ENCODE measurements around the gene GABRD. TPM values are rescaled to one million over a fixed set of nuclear protein-coding genes. Genes with fewer than 3 reads are reported as not detected.

Gene GABRD
- total RNA-seq, 1 experiment from 2014 or later: not detected

DNA sequence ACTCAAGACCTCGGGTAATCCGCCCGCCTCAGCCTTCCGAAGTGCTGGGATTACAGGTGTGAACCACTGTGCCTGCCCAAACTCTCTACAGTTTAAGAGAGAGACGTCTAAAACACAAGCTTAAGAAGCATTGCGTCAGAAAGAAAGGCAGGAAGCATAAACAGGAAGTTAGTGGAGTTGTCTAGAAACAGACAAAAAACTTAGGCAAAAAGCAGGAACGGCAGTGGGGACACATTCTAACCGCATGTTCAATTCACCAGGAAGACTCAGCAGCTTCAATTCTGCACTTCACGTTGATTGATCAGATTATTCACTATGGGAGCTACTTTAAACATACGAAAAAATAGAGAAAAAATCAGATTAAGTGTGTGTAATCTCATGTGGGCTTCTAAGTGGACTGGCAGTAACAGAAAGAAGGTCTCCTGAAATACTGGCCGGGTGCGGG, 22.9 kb upstream of the GABRD start:
- H3K27me3 ChIP-seq: peaks cover 14% of the 10 kb centered on the region
- no peaks in the 10 kb centered on the region for H3K9me3 ChIP-seq (replicated peaks)
- no peaks in the 10 kb centered on the region for H3K36me3 ChIP-seq
- H3K4me1 ChIP-seq: no peaks in the 10 kb centered on the region
- H3K4me3 ChIP-seq: no peak overlapping the region
- H3K27ac ChIP-seq: no peak overlapping the region
- no peak for DNase-seq

DNA sequence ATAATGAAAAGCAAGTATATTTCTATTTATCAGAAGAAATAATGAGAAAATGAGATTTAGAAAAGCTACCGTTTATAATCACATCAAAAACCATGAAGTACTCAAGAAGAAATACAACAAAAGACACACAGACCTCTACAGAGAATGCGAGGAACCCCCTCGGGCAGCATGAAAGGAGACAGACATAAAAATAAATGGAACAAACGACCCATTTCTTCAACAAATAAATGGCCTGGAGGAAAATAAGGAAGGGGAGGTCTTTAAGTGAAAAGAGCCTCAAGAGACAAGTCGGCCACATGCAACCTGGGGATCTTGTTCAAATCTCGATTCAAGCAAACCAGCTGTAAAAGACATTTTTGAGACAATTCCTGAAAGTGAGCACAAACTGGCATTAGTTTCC, 21.6 kb upstream of the GABRD start:
- Histone ChIP-seq H3K36me3 (no peaks in the 10 kb centered on the region), H3K9me3 (replicated peaks) (no peaks in the 10 kb centered on the region), H3K4me1 (no peaks in the 10 kb centered on the region), H3K4me3 (no peak overlapping the region), H3K27ac (no peak overlapping the region), H3K27me3 (peaks cover 15% of the 10 kb centered on the region)
- DNase-seq: no peak

DNA sequence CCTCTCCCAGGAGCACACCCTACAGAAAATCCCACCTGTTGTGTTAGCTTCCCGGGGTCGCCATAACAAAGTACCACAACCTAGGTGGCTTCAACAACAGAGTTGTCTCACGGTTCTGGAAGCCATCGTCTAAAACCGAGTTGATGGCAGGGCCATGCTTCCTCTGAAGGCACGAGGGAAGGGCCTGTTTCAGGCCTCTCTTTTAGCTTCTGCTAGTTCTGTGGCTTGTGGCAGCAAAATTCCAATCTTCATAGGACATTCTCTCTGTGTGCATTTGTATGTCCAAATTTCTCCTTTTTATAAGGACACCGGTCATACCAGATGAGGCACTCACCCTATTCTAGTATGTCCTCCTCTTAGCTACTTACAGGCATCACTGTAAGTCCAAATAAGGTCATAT, 18.7 kb upstream of the GABRD start:
- no peak overlapping the region for H3K4me3 ChIP-seq
- H3K4me1 ChIP-seq: no peaks in the 10 kb centered on the region
- no peaks in the 10 kb centered on the region for H3K9me3 ChIP-seq (replicated peaks)
- DNase-seq: no peak
- H3K27ac ChIP-seq: no peak overlapping the region
- no peaks in the 10 kb centered on the region for H3K36me3 ChIP-seq
- peaks cover 13% of the 10 kb centered on the region for H3K27me3 ChIP-seq

DNA sequence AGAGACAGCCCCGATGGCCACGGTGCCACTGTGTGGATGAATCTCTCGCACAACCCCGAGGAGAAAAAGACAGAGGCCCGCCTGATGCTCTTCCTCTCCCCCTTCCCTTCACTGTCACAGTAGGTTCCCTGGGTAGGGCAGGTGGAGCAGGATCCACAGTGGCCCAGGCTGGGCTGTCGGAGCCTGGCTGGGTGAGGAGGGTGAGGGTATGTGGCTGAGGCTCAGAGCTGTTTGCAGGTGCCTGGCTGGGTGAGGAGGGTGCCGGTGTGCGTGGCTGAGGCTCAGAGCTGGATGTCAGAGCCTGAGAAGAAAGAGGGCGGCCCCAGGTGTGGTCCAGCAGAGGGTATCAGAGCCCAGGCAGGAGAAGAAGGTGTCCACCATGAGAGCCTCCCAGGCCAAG, 18.3 kb upstream of the GABRD start:
- Histone ChIP-seq H3K27ac (no peak overlapping the region), H3K36me3 (no peaks in the 10 kb centered on the region), H3K9me3 (replicated peaks) (no peaks in the 10 kb centered on the region), H3K4me3 (no peak overlapping the region), H3K27me3 (peaks cover 13% of the 10 kb centered on the region), H3K4me1 (no peaks in the 10 kb centered on the region)
- DNase-seq: no peak

DNA sequence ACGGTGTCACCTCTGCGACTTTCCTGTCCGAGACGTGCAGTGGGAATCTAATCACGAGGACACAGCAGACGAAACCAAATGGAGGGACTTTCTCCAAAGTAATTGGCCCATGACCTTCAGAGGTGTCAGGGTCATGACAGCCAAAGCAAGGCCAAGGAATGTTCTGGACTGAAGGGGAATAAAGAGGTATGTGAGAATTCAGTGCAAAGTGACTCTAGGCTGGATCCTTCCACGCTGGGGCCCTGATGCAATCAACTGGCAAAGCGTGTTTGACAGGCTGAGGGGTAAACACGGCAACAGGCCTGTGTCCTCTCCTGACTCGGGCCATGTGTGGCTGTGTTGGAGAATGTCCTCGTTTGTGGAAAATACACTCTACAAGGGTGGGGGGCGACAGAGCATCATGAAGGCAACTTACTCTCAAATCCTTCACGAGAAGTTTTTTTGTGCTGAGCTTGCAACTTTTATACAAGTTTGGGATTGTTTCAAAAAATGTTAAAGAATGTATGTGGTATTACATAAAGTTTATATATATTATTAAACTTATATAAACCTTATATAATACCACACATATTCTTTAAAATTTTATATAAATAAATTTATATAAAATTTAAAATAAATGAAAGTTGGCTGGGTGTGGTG, 17.3 kb upstream of the GABRD start:
- DNase-seq: no peak
- Histone ChIP-seq H3K4me3 (no peak overlapping the region), H3K36me3 (no peaks in the 10 kb centered on the region)

DNA sequence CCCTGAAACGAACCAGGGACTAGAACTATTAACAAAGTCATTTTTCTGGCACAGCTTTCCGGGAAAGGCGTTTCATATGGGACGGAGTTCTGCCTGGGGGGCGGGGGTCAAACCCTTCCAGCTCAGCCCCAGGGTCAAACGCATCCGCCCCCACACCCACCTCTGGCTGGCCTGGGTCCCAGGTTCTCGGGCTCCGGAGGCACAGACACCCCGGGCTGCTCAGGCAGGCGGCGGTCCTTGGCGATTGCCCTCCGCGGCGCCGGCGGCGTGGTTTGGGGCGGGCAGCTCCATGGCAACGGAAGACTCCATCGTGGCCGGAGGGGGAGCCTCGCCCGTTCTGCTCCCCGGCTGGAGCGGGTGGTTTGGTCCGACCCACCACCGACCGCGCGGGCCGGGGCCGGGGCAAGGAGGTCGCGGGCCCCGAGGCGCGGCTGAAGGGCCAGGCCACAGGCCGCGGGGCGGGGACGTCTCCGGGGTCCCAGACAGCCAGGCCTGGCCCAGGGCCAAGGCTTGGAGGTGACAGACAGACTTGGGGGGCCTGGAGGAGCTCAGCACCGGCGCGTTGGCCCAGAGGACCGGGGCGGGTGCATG, 15.5 kb upstream of the GABRD start, which contains the start of gene CFAP74:
CFAP74 (minus strand) TSS at position 246 of the 591 bp plus-strand sequence. CDS start 12,830 bp downstream, outside the sequence.
- H3K4me3 ChIP-seq: no peak within 1 kb of the TSS
- DNase-seq: no peak

More for the DNA sequence above, 17.3 kb upstream of the GABRD start:
- Histone ChIP-seq H3K27ac (no peak overlapping the region), H3K9me3 (replicated peaks) (no peaks in the 10 kb centered on the region), H3K4me1 (no peaks in the 10 kb centered on the region), H3K27me3 (peaks cover 13% of the 10 kb centered on the region)

DNA sequence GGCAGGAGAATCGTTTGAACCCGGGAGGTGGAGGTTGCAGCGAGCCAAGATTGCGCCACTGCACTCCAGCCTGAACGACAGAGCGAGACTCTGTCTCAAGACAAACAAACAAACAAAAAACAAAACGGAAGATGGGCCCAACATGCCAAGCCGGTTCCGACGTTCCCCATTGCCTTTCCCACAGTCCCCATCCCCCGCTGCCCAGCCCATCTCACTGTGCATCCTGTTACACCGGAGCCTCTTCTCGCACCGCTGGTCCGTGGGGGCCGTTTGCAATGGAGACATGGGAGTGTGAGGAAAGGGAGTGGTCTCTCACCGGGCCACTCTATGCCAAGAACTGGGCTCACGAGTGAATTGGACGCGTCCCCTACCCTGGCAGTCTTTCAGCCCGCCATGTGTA, 14.3 kb upstream of the GABRD start:
- Histone ChIP-seq H3K27ac (no peak overlapping the region), H3K9me3 (replicated peaks) (no peaks in the 10 kb centered on the region), H3K27me3 (peaks cover 17% of the 10 kb centered on the region; the same call in 1 of the 2 replicates), H3K36me3 (no peaks in the 10 kb centered on the region), H3K4me1 (no peaks in the 10 kb centered on the region), H3K4me3 (no peak overlapping the region)
- no peak for DNase-seq

More for the DNA sequence above, 15.5 kb upstream of the GABRD start, which contains the start of gene CFAP74:
- no peaks in the 10 kb centered on the region for H3K36me3 ChIP-seq
- peaks cover 18% of the 10 kb centered on the region; the same call in 1 of the 2 replicates for H3K27me3 ChIP-seq
- no peaks in the 10 kb centered on the region for H3K9me3 ChIP-seq (replicated peaks)
- no peaks in the 10 kb centered on the region for H3K4me1 ChIP-seq
- no peak within 1 kb of the TSS for H3K27ac ChIP-seq

DNA sequence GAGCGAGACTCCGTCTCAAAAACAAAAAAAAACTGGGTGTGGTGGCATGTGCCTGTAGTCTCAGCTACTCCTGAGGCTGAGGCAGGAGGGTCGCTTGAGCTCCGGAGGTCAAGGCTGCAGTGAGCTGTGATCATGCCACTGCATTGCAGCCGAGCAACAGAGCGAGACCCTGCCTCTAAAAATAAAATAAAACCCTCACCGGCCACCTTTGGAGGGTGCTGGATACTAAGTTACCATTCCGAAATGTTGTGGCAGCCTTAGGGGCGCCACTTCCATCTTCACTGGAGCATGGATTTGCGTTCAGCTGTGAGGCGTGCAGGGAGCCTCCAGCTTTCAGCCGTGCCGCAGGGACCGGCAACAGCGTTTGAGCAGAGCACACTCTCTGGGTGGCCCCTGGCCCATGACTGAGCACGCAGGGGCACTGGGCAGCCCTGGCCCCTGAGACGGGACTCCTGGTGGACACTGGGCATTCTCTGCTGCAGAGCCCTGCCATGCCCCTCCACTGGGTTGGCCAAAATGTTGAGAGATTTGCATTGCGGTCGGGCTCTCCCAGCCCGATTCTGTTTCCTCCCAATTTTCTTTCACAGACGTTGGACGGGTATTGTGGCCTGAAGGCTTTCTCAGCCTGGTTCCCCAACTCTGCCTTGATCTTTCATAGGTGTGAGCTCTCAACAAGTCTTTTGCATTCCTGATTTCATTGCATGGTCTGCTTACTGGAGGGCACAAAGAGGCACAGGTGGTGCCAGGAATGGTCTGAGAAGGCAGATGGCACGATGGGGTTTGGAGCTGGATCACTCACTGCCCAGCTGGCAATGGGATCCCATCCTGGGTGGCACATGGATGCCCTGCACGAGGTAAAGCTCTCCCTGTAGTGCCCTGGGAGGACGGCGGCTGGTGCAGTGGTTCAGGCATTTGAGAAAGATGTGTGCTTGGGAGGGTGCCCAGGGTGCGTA, 9.8 kb upstream of the GABRD start:
- Histone ChIP-seq H3K27me3 (peaks cover 14% of the 10 kb centered on the region; the same call in 1 of the 2 replicates), H3K27ac (no peak overlapping the region), H3K36me3 (no peaks in the 10 kb centered on the region), H3K9me3 (replicated peaks) (no peaks in the 10 kb centered on the region), H3K4me3 (no peak overlapping the region), H3K4me1 (no peaks in the 10 kb centered on the region)
- no peak for DNase-seq

DNA sequence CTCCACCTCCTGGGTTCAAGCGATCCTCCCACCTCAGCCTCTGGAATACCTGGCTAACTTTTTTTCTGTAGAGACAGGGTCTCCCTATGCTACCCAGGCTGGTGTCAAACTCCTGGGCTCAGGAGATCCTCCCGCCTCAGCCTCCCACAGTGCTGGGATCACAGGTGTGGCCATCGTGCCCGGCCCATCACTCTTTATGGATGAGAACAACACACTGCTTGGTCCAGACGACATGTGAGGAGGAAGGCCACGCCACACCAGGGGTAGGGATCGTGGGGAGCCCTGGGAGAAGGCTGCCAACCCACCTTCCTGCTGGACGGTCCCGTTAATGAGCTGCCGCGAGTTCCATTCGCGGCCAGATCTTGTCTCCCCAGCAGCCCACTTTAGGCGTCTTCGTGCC, 5.0 kb upstream of the GABRD start:
- Histone ChIP-seq H3K36me3 (no peaks in the 10 kb centered on the region), H3K4me3 (no peak overlapping the region), H3K4me1 (no peaks in the 10 kb centered on the region), H3K27me3 (peaks cover 31% of the 10 kb centered on the region), H3K9me3 (replicated peaks) (no peaks in the 10 kb centered on the region), H3K27ac (no peak overlapping the region)
- DNase-seq: no peak

DNA sequence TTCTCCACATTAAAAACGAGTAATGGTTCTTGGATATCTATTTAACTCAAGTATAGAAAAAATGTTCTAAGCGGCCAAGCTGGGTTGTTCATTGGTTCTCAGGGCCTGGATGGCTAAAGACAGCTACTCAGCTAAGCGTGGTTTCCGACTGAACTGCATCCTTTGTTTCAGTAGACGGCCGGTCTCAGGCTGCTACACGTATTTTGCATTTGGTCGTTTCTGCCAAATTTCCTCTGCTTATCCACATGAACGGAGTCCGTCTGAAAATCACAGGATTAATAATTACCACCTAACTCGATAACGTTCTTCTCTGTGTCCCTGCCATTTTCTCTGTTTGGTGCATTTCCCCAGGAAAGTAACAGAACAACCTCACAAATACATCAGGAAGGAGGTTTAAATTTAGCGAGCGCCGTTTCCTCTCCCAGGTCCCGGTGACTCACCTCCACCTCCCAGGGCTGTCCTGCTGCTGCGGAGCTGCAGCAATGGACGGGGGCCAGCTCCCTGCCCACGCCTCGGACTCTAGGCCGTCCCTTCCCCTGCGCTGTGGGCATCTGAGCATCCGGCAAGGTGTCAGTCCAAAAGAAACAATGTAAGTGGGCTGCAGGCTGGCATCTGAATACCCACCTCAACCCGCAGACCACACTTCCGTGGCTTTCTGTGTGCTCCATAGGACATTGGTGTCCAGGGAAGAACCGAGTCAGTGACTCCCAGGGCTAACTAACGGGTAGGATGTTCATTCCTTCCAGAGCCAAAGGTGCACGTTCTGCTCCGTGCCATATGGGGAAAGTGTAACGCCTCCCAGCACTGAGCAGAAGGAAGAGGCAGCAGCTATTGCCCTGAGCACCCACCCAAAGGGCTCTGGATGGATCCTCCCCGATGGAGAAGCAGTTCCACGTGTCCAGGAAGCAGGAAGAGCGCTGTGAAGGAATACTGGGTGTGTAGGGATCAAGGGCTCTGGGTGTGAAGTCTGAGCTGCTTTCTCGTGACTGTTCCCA, 4.1 kb upstream of the GABRD start:
- Histone ChIP-seq H3K27ac (no peak overlapping the region), H3K4me1 (no peaks in the 10 kb centered on the region), H3K9me3 (replicated peaks) (no peaks in the 10 kb centered on the region), H3K4me3 (no peak overlapping the region), H3K36me3 (no peaks in the 10 kb centered on the region), H3K27me3 (peaks cover 27% of the 10 kb centered on the region)
- no peak for DNase-seq

DNA sequence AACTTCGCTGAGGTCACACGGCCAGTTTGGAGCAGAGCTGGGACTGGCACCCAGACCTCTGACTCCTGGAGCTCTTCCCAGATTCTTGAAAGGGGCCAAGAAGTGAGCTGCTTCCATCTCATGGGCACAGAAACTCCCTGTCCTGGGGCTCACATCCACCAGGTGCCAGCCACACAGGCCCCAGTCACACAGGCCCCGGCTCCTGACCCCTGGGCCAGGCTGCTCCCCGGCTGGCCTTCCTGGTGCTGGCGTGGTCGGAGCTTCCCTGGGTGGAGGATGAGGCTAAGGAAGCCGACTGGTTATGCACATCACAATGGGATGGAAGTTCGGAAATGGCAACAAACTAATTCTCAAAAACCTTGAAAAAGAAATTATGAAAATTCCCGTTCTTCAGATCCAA, 3.0 kb upstream of the GABRD start:
- H3K27ac ChIP-seq: no peak overlapping the region
- no peak for DNase-seq
- H3K4me3 ChIP-seq: no peak overlapping the region
- H3K9me3 ChIP-seq (replicated peaks): no peaks in the 10 kb centered on the region
- H3K27me3 ChIP-seq: peaks cover 27% of the 10 kb centered on the region
- no peaks in the 10 kb centered on the region for H3K4me1 ChIP-seq
- H3K36me3 ChIP-seq: no peaks in the 10 kb centered on the region

DNA sequence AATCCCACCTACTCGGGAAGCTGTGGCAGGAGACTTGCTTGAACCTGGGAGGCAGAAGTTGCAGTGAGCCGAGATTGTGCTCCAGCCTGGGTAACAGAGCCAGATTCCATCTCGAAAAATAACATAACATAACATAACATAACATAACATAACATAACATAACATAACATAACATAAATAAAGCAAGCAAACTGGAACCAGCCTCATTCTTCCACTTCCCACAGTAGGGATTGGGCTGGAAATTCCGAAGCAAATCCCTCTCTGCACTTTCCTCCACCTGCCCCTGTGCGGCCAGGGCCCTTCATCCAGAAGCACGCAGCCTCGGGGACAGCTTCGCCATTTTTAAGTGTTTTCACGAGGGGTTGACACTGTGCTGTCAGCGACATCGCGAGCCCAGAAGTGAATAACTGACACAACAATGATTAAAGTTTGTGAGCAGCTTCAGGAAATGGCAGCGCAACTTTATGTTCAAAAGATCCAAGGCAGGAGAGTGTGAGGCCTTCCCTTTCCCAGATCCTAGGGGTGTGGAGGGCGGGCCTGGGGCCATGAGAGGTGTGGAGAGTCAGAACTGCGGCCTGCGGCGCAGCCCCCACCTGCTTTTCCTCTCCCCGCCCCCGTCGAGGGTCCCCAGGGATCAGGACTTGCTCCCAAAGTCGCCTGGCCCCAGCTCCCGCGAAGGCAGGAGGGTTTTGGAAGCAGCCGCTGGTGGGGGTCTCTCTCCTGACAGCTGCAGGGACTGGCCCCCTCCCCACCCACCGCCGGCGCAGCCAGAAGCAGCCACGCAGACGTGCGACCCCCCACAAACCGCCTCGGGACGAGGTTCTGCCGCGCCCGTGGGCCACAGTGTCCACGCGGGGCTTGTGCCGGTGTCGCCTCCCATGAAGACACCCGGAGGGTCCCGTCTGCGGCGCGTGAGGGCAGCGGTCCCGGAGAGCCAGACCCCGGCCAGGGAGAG, 651 bp upstream of the GABRD start:
- DNase-seq: no peak
- Histone ChIP-seq H3K36me3 (no peaks in the 10 kb centered on the region), H3K9me3 (replicated peaks) (no peaks in the 10 kb centered on the region), H3K4me3 (no peak overlapping the region), H3K27ac (no peak overlapping the region), H3K27me3 (peaks cover 27% of the 10 kb centered on the region), H3K4me1 (no peaks in the 10 kb centered on the region)
